Measurements from ENCODE around the gene CSRNP3. TPM values are rescaled to one million over a fixed set of nuclear protein-coding genes. Genes with fewer than 3 reads are reported as not detected.
"Not testable (repeated sequence)": the region's sequence is repeated elsewhere in the genome, so short reads cannot be mapped to it uniquely, and the experiment has no call there.

CSRNP3 gene
- total RNA-seq, 4 donors from 2014 or later, result 1.0 to 44.1 (median 4.3) TPM

DNA sequence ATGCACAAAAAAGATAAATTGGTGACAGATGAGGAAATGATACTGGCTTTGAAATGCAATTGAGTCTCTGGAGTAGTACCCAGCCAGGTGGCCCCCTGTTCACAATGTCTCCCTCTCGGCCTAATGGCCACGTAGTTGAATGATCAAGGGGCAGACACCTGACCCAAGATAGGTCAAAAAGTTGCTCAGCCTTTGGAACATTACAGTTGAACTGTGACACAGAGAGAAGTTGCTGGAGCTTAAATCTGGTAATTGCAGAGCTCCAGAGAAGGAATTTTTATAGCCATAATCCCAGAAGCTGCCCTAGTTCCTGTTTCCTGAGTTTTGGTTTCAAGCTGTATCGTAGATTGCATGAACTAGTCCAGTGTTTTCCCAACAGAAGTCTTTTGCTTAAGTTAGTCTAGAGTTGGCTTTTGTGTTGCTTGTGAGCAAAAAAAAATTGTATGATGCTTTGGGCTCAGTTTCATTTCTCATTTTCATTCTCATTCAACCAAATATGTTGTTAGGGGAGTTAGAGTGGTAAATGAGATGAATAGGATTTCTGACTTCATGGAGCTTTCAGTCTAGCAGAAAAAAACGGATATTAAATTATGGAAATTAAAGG is 117.9 kb downstream of the CSRNP3 start:
- no peak for DNase-seq
- no peak for TF ChIP-seq POLR2A (IDR thresholded peaks at IDR 0.05)
- TF ChIP-seq, protein P1, sequence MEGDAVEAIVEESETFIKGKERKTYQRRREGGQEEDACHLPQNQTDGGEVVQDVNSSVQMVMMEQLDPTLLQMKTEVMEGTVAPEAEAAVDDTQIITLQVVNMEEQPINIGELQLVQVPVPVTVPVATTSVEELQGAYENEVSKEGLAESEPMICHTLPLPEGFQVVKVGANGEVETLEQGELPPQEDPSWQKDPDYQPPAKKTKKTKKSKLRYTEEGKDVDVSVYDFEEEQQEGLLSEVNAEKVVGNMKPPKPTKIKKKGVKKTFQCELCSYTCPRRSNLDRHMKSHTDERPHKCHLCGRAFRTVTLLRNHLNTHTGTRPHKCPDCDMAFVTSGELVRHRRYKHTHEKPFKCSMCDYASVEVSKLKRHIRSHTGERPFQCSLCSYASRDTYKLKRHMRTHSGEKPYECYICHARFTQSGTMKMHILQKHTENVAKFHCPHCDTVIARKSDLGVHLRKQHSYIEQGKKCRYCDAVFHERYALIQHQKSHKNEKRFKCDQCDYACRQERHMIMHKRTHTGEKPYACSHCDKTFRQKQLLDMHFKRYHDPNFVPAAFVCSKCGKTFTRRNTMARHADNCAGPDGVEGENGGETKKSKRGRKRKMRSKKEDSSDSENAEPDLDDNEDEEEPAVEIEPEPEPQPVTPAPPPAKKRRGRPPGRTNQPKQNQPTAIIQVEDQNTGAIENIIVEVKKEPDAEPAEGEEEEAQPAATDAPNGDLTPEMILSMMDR (IDR thresholded peaks at IDR 0.05), result no peak
- no peaks in the 10 kb centered on the region for H3K36me3 ChIP-seq
- no peaks in the 10 kb centered on the region for H3K27me3 ChIP-seq
- H3K9me3 ChIP-seq, result no peaks in the 10 kb centered on the region
- no peak overlapping the region for H3K4me3 ChIP-seq
- intact Hi-C loops (cut with DNase I; ENCODE audit: low total_unique reads), result no loop called here
- peak overlapping the region; percentile 13 to 35 for H3K27ac ChIP-seq
- H3K4me1 ChIP-seq, result no peaks in the 10 kb centered on the region

DNA sequence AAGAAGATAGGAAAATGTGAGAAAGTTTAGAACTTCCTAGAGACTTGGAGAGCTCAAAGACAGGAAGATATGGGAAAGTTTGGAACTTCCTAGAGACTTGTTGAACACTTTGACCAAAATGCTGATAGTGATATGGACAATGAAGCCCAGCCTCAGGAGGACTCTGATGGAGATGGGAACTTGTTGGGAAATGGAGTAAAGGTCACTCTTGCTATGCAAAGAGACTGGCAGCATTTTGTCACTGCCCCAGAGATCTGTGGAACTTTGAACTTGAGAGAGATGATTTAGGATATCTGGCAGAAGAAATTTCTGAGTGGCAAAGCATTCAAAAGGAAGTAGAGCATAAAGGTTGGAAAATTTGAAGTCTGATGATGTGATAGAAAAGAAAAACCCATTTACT is 121.5 kb downstream of the CSRNP3 start:
- H3K36me3 ChIP-seq; H3K27me3 ChIP-seq; H3K4me1 ChIP-seq; H3K4me3 ChIP-seq; DNase-seq; H3K9me3 ChIP-seq; intact Hi-C loops (cut with DNase I; ENCODE audit: low total_unique reads); H3K27ac ChIP-seq: not testable (repeated sequence)

DNA sequence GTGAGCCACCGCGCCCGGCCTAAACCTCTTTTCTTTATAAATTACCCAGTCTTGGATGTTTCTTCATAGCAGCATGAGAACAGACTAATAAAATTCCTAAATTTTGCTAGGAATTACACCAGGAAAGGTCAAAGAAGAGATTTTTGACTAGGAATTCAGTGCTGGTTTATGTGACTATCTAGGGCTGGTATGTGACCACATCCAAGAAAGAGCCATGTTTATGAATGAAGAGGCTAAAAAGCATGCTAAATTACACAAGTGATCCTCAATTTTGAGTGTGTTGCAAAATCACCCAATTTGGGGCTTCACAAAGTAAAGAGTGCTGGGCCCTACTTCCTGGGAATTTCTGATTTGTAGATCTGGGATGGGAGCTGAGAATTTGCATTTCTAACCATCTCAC is 123.6 kb downstream of the CSRNP3 start:
- Histone ChIP-seq H3K27ac (no peak overlapping the region), H3K9me3 (no peaks in the 10 kb centered on the region), H3K27me3 (no peaks in the 10 kb centered on the region), H3K36me3 (no peaks in the 10 kb centered on the region), H3K4me3 (no peak overlapping the region), H3K4me1 (no peaks in the 10 kb centered on the region)
- DNase-seq, result no peak
- TF ChIP-seq, protein P1 (IDR thresholded peaks at IDR 0.05), result no peak
- TF ChIP-seq POLR2A (IDR thresholded peaks at IDR 0.05), result no peak
- intact Hi-C loops (cut with DNase I; ENCODE audit: low total_unique reads), result no loop called here

DNA sequence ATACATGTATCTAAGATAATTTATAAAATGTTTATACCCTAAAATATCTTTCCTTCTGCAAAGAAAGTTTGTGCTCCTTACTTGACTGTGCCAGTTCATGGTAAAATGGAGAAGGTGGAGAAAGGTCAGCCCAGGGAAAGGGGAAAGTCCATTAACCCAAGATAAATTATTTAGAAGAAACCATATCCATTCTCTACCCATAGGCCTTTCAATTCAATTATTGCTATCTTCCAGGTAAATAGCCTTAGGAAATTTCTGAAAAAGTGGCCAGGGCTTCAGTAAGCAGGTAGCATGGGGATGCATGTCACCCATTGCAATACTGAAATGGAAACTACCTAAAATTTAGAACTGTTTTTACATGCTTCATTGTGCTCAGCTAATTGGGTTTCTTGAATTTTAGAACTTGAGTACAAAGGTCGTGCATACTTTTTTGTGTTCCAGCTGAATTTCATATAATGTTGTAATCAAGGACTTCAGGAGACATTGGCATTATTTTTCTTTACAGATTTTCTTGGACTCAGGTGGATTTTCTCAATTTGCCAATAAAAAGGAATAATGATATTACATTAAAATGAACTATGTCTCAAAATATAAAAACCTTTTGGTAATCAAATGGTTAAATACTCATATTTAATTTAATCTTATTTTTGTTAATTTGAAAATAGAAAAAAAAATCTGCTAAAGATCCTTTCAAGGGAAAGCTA is 124.9 kb downstream of the CSRNP3 start:
- no peak overlapping the region for H3K27ac ChIP-seq
- no peak overlapping the region for H3K4me3 ChIP-seq
- intact Hi-C loops (cut with DNase I; ENCODE audit: low total_unique reads), result no loop called here
- DNase-seq, result no peak
- H3K36me3 ChIP-seq, result no peaks in the 10 kb centered on the region
- H3K27me3 ChIP-seq, result no peaks in the 10 kb centered on the region
- H3K9me3 ChIP-seq, result no peaks in the 10 kb centered on the region
- H3K4me1 ChIP-seq, result no peaks in the 10 kb centered on the region
- TF ChIP-seq, protein P1 (IDR thresholded peaks at IDR 0.05), result no peak
- no peak for TF ChIP-seq POLR2A (IDR thresholded peaks at IDR 0.05)

DNA sequence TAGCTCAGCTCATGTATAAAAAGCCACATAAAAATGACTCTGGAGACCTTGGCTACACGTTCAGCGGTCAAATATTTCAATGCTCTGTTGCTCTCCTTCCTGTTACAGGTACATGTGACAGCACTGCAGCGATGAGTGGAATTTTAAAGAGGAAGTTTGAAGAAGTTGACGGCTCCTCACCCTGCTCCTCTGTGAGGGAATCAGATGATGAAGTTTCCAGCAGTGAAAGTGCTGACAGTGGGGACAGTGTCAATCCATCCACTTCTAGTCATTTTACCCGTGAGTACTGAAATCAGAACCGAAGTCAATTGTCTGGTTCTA is 125.4 kb downstream of the CSRNP3 start:
- no peaks in the 10 kb centered on the region for H3K4me1 ChIP-seq
- no peak overlapping the region for H3K27ac ChIP-seq
- H3K36me3 ChIP-seq, result no peaks in the 10 kb centered on the region
- H3K9me3 ChIP-seq, result no peaks in the 10 kb centered on the region
- H3K4me3 ChIP-seq, result no peak overlapping the region
- intact Hi-C loops (cut with DNase I; ENCODE audit: low total_unique reads), result no loop called here
- TF ChIP-seq, protein P1 (IDR thresholded peaks at IDR 0.05), result no peak
- no peak for TF ChIP-seq POLR2A (IDR thresholded peaks at IDR 0.05)
- DNase-seq, result no peak
- H3K27me3 ChIP-seq, result no peaks in the 10 kb centered on the region

All from uterus (tissue), 4 donors.